GM23338 (cell line): ENCODE measurements around the gene TRMT44. TPM values are rescaled to one million over a fixed set of nuclear protein-coding genes. Genes with fewer than 3 reads are reported as not detected.

Experiments
- ATAC-seq: fragments of 200-7000 bp; cut with Tn5 transposase; 3 replicates; pipeline ENCODE4 v1.9.1; 2020
- DNase-seq: peaks from one replicate; pipeline ENCODE4 v3.0.0-alpha.2; 2015; ENCODE audit warnings: low spot score
- H2AFZ ChIP-seq: fragments of 200-600 bp; sonication (generic); 2 replicates; pipeline ENCODE4 v1.8.0; 2016; ENCODE audit warnings: antibody characterized with exemption, mild to moderate bottlenecking, moderate library complexity
- H3F3A ChIP-seq: fragments of 200-600 bp; sonication (generic); replicated peaks from 2 replicates; pipeline ENCODE4 v1.8.0; 2017; ENCODE audit warnings: antibody characterized with exemption, mixed run types, low read depth
- H3K27ac ChIP-seq: fragments of 200-600 bp; sonication (generic); 2 replicates; pipeline ENCODE4 v1.6.1; 2016; ENCODE audit warnings: low read depth
- H3K27me3 ChIP-seq: fragments of 200-600 bp; sonication (generic); 2 replicates; pipeline ENCODE4 v1.8.0; 2016; ENCODE audit warnings: mild to moderate bottlenecking, mixed run types, moderate library complexity; ENCODE audit not compliant: insufficient read depth
- H3K36me3 ChIP-seq: fragments of 200-600 bp; sonication (generic); 2 replicates; pipeline ENCODE4 v1.8.0; 2016; ENCODE audit warnings: mild to moderate bottlenecking; ENCODE audit not compliant: insufficient read depth
- H3K4me1 ChIP-seq: fragments of 200-600 bp; sonication (generic); 2 replicates; pipeline ENCODE4 v1.8.0; 2016; ENCODE audit warnings: mild to moderate bottlenecking, moderate library complexity; ENCODE audit not compliant: insufficient read depth
- H3K4me2 ChIP-seq: fragments of 200-600 bp; sonication (generic); 2 replicates; pipeline ENCODE4 v1.7.1; 2017; ENCODE audit warnings: mixed run types
- H3K4me3 ChIP-seq: fragments of 200-600 bp; sonication (generic); 2 replicates; pipeline ENCODE4 v1.6.1; 2016; ENCODE audit warnings: mixed run types
- H3K79me2 ChIP-seq: fragments of 200-600 bp; sonication (generic); replicated peaks from 2 replicates; pipeline ENCODE4 v1.8.0; 2017; ENCODE audit warnings: mild to moderate bottlenecking; ENCODE audit not compliant: insufficient read depth
- H3K9me2 ChIP-seq: fragments of 200-600 bp; sonication (generic); 2 replicates; pipeline ENCODE4 v1.8.0; 2017; ENCODE audit not compliant: insufficient read depth
- H4K20me1 ChIP-seq: fragments of 200-600 bp; sonication (generic); replicated peaks from 2 replicates; pipeline ENCODE4 v1.8.0; 2017; ENCODE audit warnings: mild to moderate bottlenecking; ENCODE audit not compliant: insufficient read depth
- H3K27ac Mint-ChIP-seq: 2 replicates; pipeline ENCODE4 v1.8.0; 2020; ENCODE audit warnings: inconsistent platforms, mild to moderate bottlenecking, moderate library complexity, mixed read lengths
- H3K27me3 Mint-ChIP-seq: 3 replicates; pipeline ENCODE4 v1.8.0; 2022; ENCODE audit warnings: low read depth, mild to moderate bottlenecking, moderate library complexity, mixed read lengths, inconsistent platforms; ENCODE audit not compliant: insufficient read depth, poor library complexity
- H3K36me3 Mint-ChIP-seq: 3 replicates; pipeline ENCODE4 v1.8.0; 2021; ENCODE audit warnings: low read depth, mild to moderate bottlenecking, inconsistent platforms, moderate library complexity, mixed read lengths
- H3K4me1 Mint-ChIP-seq: 3 replicates; pipeline ENCODE4 v1.8.0; 2020; ENCODE audit warnings: mild to moderate bottlenecking, inconsistent platforms, mixed read lengths
- H3K4me3 Mint-ChIP-seq: 3 replicates; pipeline ENCODE4 v1.8.0; 2021; ENCODE audit warnings: moderate library complexity, mild to moderate bottlenecking, inconsistent platforms, mixed read lengths
- H3K9me3 Mint-ChIP-seq: 3 replicates; pipeline ENCODE4 v1.8.0; 2020; ENCODE audit warnings: moderate library complexity, mild to moderate bottlenecking, inconsistent platforms, mixed read lengths
- CREB1 ChIP-seq: fragments of 250-450 bp; sonication (Bioruptor Pico); IDR thresholded peaks from 2 replicates; pipeline ENCODE4 v1.5.0; 2020; ENCODE audit warnings: low read depth, mild to moderate bottlenecking, moderate library complexity
- ETS1 ChIP-seq: IDR thresholded peaks from 2 replicates; pipeline ENCODE4 v1.6.1; 2016; ENCODE audit warnings: antibody characterized with exemption
- EZH2phosphoT487 ChIP-seq: fragments of 200-600 bp; sonication (generic); IDR thresholded peaks from one replicate; pipeline ENCODE4 v1.8.1; 2018; ENCODE audit warnings: antibody characterized with exemption; ENCODE audit not compliant: unreplicated experiment
- JUNB ChIP-seq: IDR thresholded peaks from one replicate; pipeline ENCODE4 v1.6.1; 2016; ENCODE audit warnings: antibody characterized with exemption; ENCODE audit not compliant: unreplicated experiment
- POLR2AphosphoS5 ChIP-seq: IDR thresholded peaks from 2 replicates; pipeline ENCODE4 v1.6.1; 2016; ENCODE audit warnings: antibody characterized with exemption, low read depth
- ZNF114 ChIP-seq: fragments of 250-450 bp; sonication (Bioruptor Pico); IDR thresholded peaks from 2 replicates; pipeline ENCODE4 v1.5.0; 2020; ENCODE audit warnings: mild to moderate bottlenecking, moderate library complexity
- polyA plus RNA-seq: library from polyadenylated mRNA; unstranded; fragments of >200 nt; fragmentation: Nextera tagmentation; extraction: Ambion mirVana; gene quantifications from 2 replicates; pipeline ENCODE4 v1.2.1, GENCODE V29; 2016
- total RNA-seq: library from RNA; depleted of rRNA; stranded (reverse); fragments of >200 nt; shearing (Covaris generic); gene quantifications from 2 replicates; pipeline ENCODE4 v1.2.3, GENCODE V29; 2014
- TF ChIP-seq, protein P1 (sequence below): fragments of 250-450 bp; sonication (Bioruptor Pico); IDR thresholded peaks from 2 replicates; pipeline ENCODE4 v1.5.0; 2020; ENCODE audit warnings: mild to moderate bottlenecking, moderate library complexity
- TF ChIP-seq, protein P2 (sequence below): IDR thresholded peaks from one replicate; pipeline ENCODE4 v1.6.1; 2018; ENCODE audit warnings: antibody characterized with exemption; ENCODE audit not compliant: unreplicated experiment

The TRMT44 gene
- total and polyA plus RNA-seq, 2 experiments from 2014 or later = 10.3 to 49.8 TPM

GRCh38 chr4:8506373-8507195, 66.0 kb downstream of the TRMT44 start:
- Histone ChIP-seq H3K4me2 (0 out of 2 replicates have a peak overlapping the region, but pooled peaks have one; percentile 43), H4K20me1 (no peaks in the 10 kb centered on the region), H3K27me3 (no peaks in the 10 kb centered on the region), H3K79me2 (no peaks in the 10 kb centered on the region), H3K4me1 (peaks cover 7% of the 10 kb centered on the region; the same call in 1 of the 2 replicates), H3K4me3 (no peak overlapping the region), H3K9me2 (no peaks in the 10 kb centered on the region), H3K27ac (no peak overlapping the region), H3F3A (no peaks in the 10 kb centered on the region), H2AFZ (peak overlapping the region; percentile 81), H3K36me3 (no peaks in the 10 kb centered on the region)
- DNase-seq (peak; percentile 53), ATAC-seq (peak; percentile 84)
- peaks cover 21% of the 10 kb centered on the region for H3K4me1 Mint-ChIP-seq
- peaks cover 2% of the 10 kb centered on the region; the same call in 2 of the 3 replicates for H3K9me3 Mint-ChIP-seq
- TF ChIP-seq CREB1 (CRISPR knock-in tag) = no peak
- H3K27me3 Mint-ChIP-seq = peaks cover 21% of the 10 kb centered on the region
- H3K36me3 Mint-ChIP-seq = peaks cover 10% of the 10 kb centered on the region; the same call in 2 of the 3 replicates
- H3K27ac Mint-ChIP-seq = no peak overlapping the region
- H3K4me3 Mint-ChIP-seq = no peak overlapping the region

DNA sequence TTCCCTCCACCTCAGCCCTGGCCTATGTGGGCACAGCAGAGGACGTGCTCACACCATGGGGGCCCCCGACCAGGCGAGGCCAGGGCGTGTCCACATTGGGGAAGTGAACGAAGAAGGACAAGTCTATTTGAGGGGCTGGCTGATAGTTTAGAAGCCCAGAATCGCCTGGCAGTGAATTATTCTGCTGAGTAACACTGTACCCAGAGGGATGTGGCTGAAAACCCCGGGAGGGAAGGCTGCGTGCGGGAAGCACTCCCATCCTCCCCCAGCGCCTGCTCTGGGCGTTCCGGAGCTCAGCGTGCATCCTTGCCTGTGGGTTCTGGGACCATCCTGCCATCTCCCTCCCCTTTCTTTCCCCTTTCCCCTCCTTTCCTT, 66.6 kb downstream of the TRMT44 start:
- Histone ChIP-seq H3K4me3 (no peak overlapping the region), H3K27ac (no peak overlapping the region), H3K36me3 (no peaks in the 10 kb centered on the region), H3K4me1 (peaks cover 7% of the 10 kb centered on the region; the same call in 1 of the 2 replicates), H4K20me1 (no peaks in the 10 kb centered on the region), H3K4me2 (no peak overlapping the region), H3K9me2 (no peaks in the 10 kb centered on the region), H3K27me3 (no peaks in the 10 kb centered on the region), H2AFZ (no peak overlapping the region), H3F3A (no peaks in the 10 kb centered on the region), H3K79me2 (no peaks in the 10 kb centered on the region)
- TF ChIP-seq JUNB = no peak
- TF ChIP-seq ZNF114 (CRISPR knock-in tag) = no peak
- TF ChIP-seq, protein P1, sequence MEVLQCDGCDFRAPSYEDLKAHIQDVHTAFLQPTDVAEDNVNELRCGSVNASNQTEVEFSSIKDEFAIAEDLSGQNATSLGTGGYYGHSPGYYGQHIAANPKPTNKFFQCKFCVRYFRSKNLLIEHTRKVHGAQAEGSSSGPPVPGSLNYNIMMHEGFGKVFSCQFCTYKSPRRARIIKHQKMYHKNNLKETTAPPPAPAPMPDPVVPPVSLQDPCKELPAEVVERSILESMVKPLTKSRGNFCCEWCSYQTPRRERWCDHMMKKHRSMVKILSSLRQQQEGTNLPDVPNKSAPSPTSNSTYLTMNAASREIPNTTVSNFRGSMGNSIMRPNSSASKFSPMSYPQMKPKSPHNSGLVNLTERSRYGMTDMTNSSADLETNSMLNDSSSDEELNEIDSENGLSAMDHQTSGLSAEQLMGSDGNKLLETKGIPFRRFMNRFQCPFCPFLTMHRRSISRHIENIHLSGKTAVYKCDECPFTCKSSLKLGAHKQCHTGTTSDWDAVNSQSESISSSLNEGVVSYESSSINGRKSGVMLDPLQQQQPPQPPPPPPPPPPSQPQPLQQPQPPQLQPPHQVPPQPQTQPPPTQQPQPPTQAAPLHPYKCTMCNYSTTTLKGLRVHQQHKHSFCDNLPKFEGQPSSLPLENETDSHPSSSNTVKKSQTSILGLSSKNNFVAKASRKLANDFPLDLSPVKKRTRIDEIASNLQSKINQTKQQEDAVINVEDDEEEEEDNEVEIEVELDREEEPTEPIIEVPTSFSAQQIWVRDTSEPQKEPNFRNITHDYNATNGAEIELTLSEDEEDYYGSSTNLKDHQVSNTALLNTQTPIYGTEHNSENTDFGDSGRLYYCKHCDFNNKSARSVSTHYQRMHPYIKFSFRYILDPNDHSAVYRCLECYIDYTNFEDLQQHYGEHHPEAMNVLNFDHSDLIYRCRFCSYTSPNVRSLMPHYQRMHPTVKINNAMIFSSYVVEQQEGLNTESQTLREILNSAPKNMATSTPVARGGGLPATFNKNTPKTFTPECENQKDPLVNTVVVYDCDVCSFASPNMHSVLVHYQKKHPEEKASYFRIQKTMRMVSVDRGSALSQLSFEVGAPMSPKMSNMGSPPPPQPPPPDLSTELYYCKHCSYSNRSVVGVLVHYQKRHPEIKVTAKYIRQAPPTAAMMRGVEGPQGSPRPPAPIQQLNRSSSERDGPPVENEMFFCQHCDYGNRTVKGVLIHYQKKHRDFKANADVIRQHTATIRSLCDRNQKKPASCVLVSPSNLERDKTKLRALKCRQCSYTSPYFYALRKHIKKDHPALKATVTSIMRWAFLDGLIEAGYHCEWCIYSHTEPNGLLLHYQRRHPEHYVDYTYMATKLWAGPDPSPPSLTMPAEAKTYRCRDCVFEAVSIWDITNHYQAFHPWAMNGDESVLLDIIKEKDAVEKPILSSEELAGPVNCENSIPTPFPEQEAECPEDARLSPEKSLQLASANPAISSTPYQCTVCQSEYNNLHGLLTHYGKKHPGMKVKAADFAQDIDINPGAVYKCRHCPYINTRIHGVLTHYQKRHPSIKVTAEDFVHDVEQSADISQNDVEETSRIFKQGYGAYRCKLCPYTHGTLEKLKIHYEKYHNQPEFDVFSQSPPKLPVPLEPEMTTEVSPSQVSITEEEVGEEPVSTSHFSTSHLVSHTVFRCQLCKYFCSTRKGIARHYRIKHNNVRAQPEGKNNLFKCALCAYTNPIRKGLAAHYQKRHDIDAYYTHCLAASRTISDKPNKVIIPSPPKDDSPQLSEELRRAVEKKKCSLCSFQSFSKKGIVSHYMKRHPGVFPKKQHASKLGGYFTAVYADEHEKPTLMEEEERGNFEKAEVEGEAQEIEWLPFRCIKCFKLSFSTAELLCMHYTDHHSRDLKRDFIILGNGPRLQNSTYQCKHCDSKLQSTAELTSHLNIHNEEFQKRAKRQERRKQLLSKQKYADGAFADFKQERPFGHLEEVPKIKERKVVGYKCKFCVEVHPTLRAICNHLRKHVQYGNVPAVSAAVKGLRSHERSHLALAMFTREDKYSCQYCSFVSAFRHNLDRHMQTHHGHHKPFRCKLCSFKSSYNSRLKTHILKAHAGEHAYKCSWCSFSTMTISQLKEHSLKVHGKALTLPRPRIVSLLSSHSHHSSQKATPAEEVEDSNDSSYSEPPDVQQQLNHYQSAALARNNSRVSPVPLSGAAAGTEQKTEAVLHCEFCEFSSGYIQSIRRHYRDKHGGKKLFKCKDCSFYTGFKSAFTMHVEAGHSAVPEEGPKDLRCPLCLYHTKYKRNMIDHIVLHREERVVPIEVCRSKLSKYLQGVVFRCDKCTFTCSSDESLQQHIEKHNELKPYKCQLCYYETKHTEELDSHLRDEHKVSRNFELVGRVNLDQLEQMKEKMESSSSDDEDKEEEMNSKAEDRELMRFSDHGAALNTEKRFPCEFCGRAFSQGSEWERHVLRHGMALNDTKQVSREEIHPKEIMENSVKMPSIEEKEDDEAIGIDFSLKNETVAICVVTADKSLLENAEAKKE (CRISPR knock-in tag) = no peak
- TF ChIP-seq EZH2phosphoT487 = no peak
- no peak for TF ChIP-seq ETS1
- TF ChIP-seq, protein P2, sequence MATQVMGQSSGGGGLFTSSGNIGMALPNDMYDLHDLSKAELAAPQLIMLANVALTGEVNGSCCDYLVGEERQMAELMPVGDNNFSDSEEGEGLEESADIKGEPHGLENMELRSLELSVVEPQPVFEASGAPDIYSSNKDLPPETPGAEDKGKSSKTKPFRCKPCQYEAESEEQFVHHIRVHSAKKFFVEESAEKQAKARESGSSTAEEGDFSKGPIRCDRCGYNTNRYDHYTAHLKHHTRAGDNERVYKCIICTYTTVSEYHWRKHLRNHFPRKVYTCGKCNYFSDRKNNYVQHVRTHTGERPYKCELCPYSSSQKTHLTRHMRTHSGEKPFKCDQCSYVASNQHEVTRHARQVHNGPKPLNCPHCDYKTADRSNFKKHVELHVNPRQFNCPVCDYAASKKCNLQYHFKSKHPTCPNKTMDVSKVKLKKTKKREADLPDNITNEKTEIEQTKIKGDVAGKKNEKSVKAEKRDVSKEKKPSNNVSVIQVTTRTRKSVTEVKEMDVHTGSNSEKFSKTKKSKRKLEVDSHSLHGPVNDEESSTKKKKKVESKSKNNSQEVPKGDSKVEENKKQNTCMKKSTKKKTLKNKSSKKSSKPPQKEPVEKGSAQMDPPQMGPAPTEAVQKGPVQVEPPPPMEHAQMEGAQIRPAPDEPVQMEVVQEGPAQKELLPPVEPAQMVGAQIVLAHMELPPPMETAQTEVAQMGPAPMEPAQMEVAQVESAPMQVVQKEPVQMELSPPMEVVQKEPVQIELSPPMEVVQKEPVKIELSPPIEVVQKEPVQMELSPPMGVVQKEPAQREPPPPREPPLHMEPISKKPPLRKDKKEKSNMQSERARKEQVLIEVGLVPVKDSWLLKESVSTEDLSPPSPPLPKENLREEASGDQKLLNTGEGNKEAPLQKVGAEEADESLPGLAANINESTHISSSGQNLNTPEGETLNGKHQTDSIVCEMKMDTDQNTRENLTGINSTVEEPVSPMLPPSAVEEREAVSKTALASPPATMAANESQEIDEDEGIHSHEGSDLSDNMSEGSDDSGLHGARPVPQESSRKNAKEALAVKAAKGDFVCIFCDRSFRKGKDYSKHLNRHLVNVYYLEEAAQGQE = no peak
- no peak for TF ChIP-seq POLR2AphosphoS5
- Mint-ChIP-seq H3K4me1 (peaks cover 21% of the 10 kb centered on the region), H3K4me3 (no peak overlapping the region), H3K9me3 (no peaks in the 10 kb centered on the region; the same call in 2 of the 3 replicates), H3K27ac (no peak overlapping the region), H3K36me3 (peaks cover 9% of the 10 kb centered on the region), H3K27me3 (peaks cover 19% of the 10 kb centered on the region)
- DNase-seq (no peak), ATAC-seq (peak; percentile 7)
